ENCODE measurements around the gene THADA.
"Not testable (repeated sequence)": the region's sequence is repeated elsewhere in the genome, so short reads cannot be mapped to it uniquely, and the experiment has no call there.

THADA gene

DNA sequence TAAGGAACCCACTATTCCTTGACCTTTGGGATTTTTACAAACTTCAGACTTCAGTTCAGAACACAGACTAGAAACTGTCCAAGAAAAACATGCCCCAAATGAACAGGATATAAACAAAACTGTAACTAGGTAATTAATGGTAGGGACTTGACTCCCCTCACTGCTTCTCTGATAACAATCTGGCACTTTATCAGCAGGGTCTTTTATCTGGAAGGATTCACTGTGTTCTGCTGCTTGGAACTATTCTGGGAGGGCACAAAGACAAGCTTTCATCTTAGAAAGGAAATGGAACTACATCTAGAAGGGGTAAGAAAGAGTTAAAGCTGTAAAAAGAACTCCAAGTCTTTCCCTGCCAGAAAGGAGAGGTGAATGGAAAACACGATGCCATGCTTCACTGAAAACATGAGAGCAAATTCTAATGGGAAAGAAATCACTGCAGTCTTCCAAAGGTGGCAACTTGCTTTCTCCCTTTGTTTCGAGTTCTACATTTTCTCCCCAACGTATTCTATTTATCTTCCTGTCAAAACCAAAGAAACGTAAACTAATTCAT lies 181.2 kb downstream of the THADA start:
- no peak for DNase-seq (ENCODE audit: low read depth)

DNA sequence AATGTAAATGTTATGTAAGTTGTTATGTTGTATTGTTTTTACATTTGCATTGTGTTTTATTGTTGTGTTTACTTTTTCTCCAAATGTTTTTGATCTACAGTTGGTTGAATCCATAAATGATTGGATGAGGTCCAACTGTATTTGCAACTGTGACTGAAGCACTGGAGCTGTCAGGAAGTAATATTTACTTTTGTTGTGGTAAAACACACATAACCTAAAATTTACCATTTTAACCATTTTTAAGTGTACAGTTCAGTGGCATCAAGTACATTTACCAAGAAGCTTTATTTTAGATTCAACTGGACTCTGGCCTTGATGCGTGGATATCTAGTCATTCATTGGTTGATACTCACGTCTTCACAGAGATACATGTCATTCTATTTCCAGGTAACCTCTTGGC lies 181.8 kb downstream of the THADA start:
- no peak for DNase-seq (ENCODE audit: low read depth)

DNA sequence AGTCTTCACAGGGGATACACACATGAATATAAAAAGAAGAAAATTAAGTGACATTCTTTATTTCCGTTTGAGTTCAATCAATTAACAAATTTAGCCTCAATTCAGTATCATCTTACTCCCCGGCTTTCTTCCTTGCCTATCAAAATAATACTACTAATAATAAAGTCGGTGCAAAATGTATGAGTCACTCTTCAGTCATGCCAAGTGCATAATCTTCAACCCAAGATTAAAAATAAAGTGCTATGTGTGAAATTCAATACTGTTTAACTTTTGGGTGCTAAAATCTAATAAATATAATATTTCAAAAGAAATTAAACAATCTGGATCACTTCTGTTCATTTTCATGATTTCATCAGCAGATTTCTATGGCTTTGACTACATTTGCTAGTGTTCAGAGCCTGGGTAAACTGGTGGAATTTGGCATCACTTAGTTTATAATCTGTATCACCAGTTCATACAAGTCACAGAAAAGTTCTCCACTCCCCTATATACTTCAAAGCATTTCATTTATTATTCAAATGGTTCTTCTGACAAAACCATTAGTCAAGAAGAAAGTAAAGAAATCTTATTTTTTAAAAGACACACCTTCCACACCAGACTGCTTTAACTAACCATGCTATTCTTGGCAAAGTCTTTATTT lies 183.6 kb downstream of the THADA start:
- DNase-seq (ENCODE audit: low read depth) = no peak

DNA sequence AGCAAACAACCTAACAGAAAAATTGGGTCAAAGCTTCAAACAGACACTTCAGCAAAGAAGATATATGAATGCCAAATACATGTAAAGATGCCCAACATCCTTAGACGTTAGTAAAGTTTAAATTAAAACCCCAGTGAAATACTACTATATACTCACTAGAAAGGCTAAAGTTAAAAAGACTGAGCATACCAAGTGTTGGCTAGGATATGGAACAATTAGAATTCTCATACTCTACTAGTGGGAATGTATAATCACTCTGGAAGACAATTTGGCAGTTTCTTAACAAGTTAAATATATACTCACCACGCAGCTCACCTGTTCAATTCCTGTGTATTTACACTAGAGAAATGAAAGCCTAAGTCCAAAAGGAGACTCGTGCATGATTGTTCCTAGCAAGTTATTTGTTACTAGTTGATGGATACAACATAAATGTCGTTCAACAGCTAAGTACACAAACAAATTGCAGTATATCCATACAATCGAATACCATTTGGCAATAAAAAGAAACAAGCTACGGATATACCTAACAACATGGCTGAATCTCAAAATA lies 185.7 kb downstream of the THADA start:
- no peak for DNase-seq (ENCODE audit: low read depth)

GRCh38 chr2:43408407-43409160 lies 187.3 kb downstream of the THADA start:
- no peak for DNase-seq (ENCODE audit: low read depth)

DNA sequence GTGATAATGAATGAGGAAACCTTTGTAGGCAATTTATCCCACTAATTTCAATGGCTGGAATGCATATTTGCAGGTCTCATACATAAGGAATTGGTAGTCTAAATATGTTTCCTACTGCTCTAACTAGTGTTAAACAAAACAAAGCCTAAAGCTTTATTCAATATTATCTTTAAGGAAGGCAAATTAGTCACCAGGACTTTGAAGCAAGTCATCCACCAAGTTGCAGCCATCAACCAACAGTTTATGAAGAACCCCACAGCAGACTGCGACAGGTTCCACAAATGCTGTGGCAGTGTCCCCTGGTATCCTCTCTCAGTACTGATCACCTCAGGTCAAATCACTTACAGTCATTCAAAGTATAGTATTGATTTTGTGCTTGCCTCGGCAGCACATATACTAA lies 187.9 kb downstream of the THADA start:
- DNase-seq (ENCODE audit: low read depth) = no peak

DNA sequence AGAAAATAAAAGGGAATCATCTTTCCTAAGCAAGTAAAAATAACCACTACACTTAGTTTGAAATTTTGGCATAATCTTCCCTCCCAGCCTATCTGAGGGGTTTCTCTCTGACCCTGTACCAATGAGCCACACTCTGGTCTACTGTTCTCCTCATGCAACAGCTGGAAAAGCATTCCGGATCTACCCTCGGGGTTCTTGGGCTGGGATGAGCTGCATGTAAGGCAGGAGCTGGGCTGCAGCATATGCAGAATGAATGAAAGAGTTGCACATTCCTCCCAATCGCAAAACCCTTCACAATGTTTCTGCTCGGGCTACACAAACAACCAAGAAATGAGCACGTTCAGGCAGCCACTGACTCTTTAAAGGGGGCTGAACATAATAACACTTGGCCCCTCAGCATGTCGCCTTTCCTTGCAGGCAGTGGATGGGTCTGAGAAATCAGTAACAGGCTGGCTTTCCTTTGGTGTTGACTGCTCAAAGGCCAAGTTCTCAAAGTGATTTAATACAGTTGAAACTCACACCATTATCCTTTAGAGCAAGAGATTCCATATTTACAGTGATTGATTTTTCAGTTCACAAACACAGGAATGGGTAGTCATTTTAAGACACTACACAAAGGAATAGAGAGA lies 189.1 kb downstream of the THADA start:
- DNase-seq (ENCODE audit: low read depth) = no peak

DNA sequence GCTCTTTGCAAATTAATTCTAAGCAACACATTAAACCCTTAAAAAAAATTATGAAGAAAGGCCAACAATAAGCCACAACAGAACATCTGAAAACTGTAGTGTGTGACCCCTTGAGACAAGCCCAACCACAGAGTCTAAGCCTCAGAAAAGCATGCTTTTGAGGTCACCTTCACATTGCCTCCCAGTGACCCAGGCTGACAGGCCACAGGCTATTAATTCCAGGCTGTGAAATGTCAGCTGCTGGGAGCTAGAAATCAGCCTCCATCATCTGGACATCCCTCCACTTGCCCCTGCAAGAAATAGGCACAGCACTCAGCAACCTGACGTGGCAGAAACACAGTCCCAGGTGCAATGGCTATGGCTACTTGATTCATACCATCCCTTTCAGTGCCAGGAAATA lies 190.0 kb downstream of the THADA start:
- DNase-seq (ENCODE audit: low read depth) = no peak

- DNase-seq (ENCODE audit: low read depth) = no peak
Observed at GRCh38 chr2:43402452-43402937, 193.3 kb downstream of the THADA start.

- no peak for DNase-seq (ENCODE audit: low read depth)
Observed at GRCh38 chr2:43402002-43402401, 193.8 kb downstream of the THADA start.

GRCh38 chr2:43400508-43400907 lies 195.3 kb downstream of the THADA start:
- DNase-seq (ENCODE audit: low read depth) = no peak

DNA sequence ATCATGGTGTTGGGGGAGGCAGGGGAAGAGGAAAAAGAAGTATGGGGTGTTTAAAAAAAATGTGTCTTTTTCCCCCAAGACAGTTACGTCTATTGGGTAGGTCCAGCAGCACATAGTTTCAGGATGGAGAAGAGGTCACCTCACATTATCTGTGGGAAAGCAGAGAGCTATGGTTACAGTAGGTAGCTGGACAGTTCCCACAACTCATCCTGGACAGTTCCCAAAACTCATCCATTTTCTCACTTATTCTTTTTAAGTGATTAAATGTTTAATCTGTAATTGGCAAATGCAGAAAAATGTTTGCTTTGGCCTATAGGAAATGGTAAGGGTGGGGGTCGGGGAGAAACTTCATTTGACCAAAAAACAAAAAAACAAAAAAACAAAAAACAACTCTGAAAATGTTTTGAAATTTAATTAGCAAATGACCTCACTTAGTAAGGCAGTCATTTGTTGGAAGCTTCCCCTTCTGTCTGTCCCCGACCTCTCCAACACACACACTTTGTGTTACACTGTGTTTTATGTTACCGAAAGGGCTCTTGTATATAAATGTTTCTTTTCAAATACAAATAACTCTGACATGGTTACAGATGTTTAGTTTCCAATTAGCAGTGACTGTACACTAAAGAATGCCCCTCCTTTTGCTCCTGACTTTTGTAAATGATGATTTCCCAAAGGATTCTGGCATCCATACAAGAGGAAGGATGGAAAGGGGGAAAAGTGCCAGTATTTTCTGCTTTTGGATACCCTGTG lies 196.1 kb downstream of the THADA start:
- DNase-seq (ENCODE audit: low read depth) = peak; percentile 65

- DNase-seq (ENCODE audit: low read depth) = no peak
Observed at GRCh38 chr2:43399098-43399497, 196.7 kb downstream of the THADA start.

GRCh38 chr2:43397821-43398220 lies 198.0 kb downstream of the THADA start:
- DNase-seq (ENCODE audit: low read depth) = no peak

DNA sequence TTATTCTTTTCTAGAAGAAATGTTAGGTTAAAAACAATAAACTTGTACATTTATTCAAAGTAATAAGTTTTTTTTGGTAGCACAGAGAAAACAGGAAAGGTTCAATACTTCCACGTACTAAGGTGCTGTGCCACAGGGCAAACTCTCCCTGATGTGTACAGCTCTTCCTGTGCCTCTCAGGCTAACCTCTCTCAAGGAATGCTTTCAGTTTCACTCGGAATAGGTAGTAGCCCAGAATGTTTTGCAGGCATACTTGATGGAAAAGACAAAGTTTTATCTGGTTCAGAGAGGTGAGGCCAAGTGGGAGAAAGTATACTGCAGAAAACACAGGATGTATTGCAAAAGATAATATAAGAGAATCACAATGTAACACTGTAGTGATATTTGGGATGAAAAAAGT lies 198.4 kb downstream of the THADA start:
- no peak for DNase-seq (ENCODE audit: low read depth)

- not testable (repeated sequence) for DNase-seq (ENCODE audit: low read depth)
Observed at GRCh38 chr2:43396344-43396743, 199.5 kb downstream of the THADA start.

DNA sequence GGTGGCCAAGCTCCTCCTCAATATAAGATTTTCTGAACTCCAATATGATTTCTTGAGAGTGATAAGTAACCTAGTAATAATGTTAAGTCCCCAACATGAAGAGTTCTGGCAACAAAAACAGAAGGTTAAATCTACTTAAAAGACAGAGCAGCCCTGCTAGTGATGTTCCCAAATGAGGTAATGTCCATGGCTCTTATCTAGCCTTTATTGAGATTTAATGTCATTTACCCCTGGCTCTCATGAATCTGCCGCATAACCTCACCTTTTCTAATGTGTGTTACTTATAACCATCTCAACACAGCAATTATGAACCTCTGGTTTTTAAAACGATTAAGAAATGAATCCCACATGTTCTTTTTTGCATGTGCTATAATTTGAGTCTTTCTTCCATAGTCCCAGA lies 201.9 kb downstream of the THADA start:
- DNase-seq (ENCODE audit: low read depth) = no peak

GRCh38 chr2:43391878-43392215 lies 204.0 kb downstream of the THADA start:
- DNase-seq (ENCODE audit: low read depth) = no peak

GRCh38 chr2:43391201-43391877 lies 204.5 kb downstream of the THADA start:
- DNase-seq (ENCODE audit: low read depth) = no peak

GRCh38 chr2:43389581-43390466 lies 206.0 kb downstream of the THADA start:
- DNase-seq (ENCODE audit: low read depth) = no peak
